COLO668 (cell line): ENCODE measurements around the gene MEIS1.

Source experiments
- DNase-seq: peaks from one replicate; lab custom pipeline; 2025; ENCODE audit not compliant: unreplicated experiment; lab: John Stamatoyannopoulos, UW

The MEIS1 gene

DNA sequence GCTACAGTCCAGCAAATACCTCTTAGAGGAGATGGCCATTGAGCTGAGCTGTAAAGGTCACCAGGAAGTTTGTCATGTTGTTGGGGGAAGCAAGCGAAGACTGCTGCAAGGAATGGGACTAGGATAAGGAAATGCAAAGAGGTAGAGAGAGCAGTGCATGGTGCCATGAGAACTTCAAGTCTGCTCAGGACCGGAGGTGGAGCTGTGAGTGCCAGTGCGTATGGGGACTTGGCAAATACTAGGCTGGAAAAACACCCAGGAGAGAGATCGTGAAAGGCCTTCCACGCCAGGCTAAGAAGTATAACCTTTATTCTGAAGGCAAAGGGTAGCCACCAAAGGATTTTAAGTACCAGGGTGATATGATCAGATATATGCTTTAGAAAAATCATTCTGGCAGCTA, 71.3 kb downstream of the MEIS1 start:
- no peak for DNase-seq

GRCh38 chr2:66507673-66508201, 72.8 kb downstream of the MEIS1 start:
- no peak for DNase-seq

- no peak for DNase-seq
Observed at GRCh38 chr2:66508484-66509071, 73.7 kb downstream of the MEIS1 start.

DNA sequence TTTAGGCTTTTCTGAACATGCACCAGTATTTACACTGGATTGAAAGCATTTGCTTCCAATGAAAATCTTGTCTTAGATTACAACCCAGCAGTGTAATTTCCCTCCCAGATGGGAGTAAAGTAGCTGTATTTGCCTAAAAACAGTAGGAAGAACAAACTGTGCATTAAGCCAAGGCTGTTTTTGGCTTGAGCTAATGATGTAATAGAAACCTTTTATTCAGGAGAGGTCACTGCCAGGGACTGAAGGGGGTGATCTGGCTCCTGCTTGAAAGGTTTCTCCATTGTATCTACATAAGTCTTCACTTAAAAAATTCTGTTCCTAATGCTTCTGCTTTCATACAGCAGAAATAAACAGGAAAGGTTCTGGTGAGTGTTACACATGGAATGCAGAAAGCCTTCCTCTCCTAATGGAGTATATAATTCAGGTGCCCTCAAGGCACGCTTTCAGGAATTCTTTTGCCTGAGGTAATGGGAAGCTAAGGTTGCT, 74.4 kb downstream of the MEIS1 start:
- DNase-seq: no peak

DNA sequence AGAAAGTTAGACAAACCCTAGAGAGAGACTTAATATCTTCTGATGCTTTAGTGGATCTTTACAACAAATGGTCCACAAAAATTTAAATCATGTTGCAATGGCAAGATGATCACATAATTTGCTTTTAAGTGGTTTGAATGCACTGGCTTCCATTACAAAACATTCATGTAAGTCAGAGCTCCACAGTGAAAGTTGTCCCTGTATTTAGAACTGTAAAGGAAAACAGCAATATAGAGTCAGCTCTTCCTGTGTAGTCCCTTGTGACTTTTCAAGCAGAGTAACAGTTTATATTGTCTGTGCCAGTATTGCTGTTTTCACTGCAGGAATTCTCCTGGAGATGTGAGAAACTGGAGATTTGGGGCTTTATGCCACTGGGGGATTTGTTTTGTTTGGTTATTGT, 77.7 kb downstream of the MEIS1 start:
- no peak for DNase-seq

DNA sequence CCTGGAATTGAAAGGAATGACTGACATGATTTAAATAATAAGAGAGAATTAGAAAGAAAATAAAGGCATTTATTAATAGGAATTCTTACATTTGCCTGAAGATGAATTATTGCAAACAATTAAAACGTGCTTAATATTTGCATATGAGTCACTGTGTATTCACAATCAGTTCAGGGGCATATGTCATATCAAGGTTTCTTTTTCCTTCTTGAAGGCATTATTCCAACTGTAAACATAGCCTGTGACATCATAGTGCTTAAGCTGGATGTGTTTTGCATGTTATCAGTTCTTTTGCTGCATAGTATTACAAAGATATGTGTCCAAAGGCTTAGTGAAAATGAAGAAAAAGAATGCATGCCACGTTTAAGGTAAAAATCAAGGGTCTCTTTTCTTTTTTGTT, 80.8 kb downstream of the MEIS1 start:
- DNase-seq: no peak

GRCh38 chr2:66516499-66516898, 81.6 kb downstream of the MEIS1 start:
- no peak for DNase-seq

GRCh38 chr2:66517772-66518171, 82.8 kb downstream of the MEIS1 start:
- DNase-seq: no peak

DNA sequence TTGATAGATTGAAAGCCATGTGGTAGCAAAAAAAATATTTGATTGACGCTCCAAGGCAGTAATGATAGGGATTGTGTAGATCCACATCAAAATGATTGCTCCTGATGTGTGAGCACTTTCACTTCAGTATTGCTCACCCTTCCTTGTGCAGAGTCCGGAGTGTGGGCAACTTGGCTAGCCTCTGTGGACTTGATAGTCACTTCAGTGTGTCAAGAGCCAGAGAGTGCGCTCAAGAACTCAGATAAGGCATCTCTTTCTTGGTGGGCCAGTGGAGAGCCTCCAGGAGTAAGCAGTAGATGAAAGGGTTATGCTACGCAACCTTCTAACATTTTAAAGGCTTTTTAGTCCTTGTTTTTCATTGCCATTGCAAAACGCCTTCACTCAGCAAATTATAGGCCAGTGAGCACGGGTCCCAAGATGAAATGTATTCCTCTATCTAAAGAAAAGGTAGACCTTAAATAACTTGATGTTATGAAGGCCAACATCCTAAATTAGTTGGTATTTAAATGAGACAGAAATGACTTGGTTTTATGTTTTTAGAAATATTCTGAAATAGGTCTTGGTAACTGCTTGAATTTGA, 84.4 kb downstream of the MEIS1 start:
- DNase-seq: no peak

DNA sequence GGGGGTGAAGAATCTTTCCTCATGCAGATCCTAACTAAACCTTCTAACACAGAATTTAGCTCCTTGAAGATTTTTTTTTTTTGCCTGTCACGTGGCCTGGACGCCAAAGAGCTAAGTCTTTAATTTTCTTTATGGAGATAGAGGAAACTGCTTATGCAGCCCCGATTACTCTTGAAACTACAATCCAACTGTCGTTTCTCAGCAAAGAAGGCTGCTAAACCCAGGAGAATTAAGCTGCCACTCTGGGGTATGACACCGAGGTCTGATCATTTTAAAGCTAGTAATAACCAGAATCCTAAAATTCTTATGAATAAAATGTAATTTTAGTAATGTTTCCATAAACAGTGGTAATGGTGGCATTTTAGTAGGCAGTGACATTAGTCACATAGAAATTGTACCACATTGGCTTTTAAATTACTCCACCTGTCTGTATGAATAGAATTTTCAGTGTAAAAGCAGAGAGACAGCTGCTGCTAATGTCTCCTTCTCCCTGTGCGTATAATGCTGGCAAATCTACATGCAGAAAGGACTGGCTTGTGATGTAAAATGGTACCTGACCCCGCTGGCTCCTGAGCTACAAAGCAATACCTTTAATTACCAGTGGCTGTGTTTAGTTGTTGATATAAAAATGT, 86.5 kb downstream of the MEIS1 start:
- DNase-seq: no peak

- DNase-seq: no peak
Observed at GRCh38 chr2:66522611-66523376, 87.9 kb downstream of the MEIS1 start.

DNA sequence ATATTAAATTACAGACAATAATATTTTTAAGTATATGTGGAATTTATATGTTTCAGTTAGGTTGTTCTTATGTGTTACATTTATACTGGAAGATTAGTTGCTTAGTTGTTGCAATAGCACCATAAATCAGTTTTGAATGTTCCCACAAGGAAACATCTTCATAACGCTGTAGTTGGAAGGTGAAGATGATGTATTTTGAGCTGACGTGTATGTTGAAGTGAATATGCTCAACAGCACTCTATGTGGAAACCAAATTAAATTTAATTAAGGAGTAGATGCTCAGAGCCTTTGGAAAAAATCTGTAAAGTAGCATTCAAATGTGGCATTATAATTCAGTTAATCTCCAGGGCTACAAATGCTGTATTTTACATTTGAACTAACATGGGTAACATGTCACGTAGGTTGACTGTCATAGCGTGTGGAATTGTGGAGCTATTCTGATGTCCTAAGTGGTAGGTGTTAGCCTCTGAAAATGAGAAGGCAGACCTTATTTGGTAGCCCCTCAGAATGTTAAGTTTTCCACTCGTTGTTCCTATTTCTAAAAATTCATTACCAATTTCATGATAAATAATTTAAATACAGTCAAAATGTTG, 88.5 kb downstream of the MEIS1 start:
- DNase-seq: no peak

DNA sequence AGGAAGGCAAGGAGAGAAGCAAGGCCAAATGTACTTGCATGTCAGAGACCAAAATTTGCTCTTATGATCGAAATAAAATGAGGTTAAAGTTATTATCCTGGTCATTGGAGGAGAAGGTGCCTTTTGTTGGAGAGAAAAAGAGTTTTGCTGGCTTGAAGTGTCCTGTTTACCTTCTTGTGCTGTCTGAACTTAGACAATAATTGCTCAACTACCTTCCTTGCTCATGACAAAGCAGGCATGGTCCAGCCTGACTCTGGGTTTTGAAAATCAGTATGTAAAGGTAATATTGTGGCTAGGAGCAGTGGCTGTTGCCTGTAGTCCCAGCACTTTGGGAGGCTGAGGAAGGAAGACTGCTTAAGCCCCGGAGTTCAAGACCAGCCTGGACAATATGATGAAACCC, 89.1 kb downstream of the MEIS1 start:
- no peak for DNase-seq

DNA sequence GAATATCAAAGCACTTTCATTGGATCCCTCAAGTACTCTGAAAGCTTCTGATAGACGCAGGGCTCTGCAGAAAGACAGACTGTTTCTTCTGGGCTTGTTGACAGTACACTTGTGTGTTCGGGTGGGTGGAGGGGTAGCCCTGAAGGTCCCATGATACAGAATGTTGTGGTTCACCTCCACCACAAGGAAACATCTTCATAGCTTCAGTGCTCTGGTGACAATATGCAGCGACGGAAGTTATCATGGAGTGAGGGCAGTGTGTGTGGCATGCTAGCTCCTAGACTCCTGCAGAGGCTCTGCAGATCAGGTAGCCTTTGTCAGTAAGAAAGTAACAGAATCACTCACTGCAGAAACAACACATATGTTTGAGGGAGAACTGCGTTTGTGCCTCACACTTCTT, 90.7 kb downstream of the MEIS1 start:
- DNase-seq: no peak

GRCh38 chr2:66526180-66526579, 91.3 kb downstream of the MEIS1 start:
- no peak for DNase-seq

GRCh38 chr2:66528974-66529724, 94.2 kb downstream of the MEIS1 start:
- no peak for DNase-seq

- no peak for DNase-seq
Observed at GRCh38 chr2:66530651-66531050, 95.7 kb downstream of the MEIS1 start.

GRCh38 chr2:66531155-66531554, 96.2 kb downstream of the MEIS1 start:
- DNase-seq: no peak

GRCh38 chr2:66531567-66531966, 96.6 kb downstream of the MEIS1 start:
- no peak for DNase-seq
